ENCODE measurements around the gene EPHA8.

Gene EPHA8

GRCh38 chr1:22651941-22652856 is 88.9 kb downstream of the EPHA8 start:
- no peak for DNase-seq

- no peak for DNase-seq
Observed at GRCh38 chr1:22652881-22653316, 89.6 kb downstream of the EPHA8 start, which contains the start of gene C1QB. Gene C1QB (plus strand): TSS chr1:22653236. CDS start chr1:22659463, 6,227 bp downstream.
